Pancreas (tissue), 10 donors: ENCODE results near the gene CROCC. TPM values are rescaled to one million over a fixed set of nuclear protein-coding genes. Genes with fewer than 3 reads are reported as not detected.

Source experiments
- ATAC-seq, 4 donors: fragments of 200-7000 bp; cut with Tn5 transposase; one replicate each; pipeline versions ENCODE4 v1.8.0 to v1.9.1; 2020; ENCODE audit warnings: mild to moderate bottlenecking in 4 of 4, moderate library complexity in 4 of 4
- DNase-seq, 6 donors: peaks; one replicate each; pipeline ENCODE4 v3.0.0-alpha.2; 2020
- FAIRE-seq: peaks from 2 replicates; lab custom pipeline; 2012; peaks lifted over from hg19 to GRCh38; lab: Jason Lieb, UNC
- H3K27ac ChIP-seq, 4 donors: fragments of 200-600 bp; sonication (generic); 1 replicate in 3 of 4; 2 replicates in 1 of 4; pipeline versions ENCODE4 v1.5.0 to v1.8.0; 2020
- H3K27me3 ChIP-seq, 4 donors: fragments of 200-600 bp; one replicate each; pipeline ENCODE4 v1.8.0; 2021
- H3K36me3 ChIP-seq, 3 donors: fragments of 200-600 bp; sonication (generic) in 1 of 3; one replicate each; pipeline versions ENCODE4 v1.5.0 to v1.8.0; 2020 to 2021
- H3K4me1 ChIP-seq, 3 donors: fragments of 200-600 bp; one replicate each; pipeline ENCODE4 v1.8.0; 2021
- H3K4me3 ChIP-seq, 4 donors: fragments of 200-600 bp; sonication (generic) in 2 of 4; one replicate each; pipeline versions ENCODE4 v1.5.0 to v1.8.0; 2020 to 2021
- H3K9me3 ChIP-seq, 4 donors: fragments of 200-600 bp; one replicate each; pipeline ENCODE4 v1.8.0; 2021
- CTCF ChIP-seq, 4 donors: fragments of 200-600 bp; sonication (generic) in 3 of 4; IDR thresholded peaks; one replicate each; pipeline versions ENCODE4 v1.5.0 to v1.8.0; 2021; ENCODE audit warnings: antibody characterized with exemption in 4 of 4
- WGBS, 2 donors: extraction: QIAGEN DNeasy Blood & Tissue Kit; methylation state at CpG; one replicate each; pipeline ENCODE4 v1.1.7; 2013; 5-methylcytosine and 5-hydroxymethylcytosine counted together
- intact Hi-C, 3 donors: fragments of 100-400 bp; cut with DNase I; formaldehyde crosslinking; loops; one replicate each; pipeline versions ENCODE4 v1.11.1 to v1.14.2; 2022
- polyA plus RNA-seq, 2 donors: library from polyadenylated mRNA; stranded (reverse); fragments of 200-250 nt; gene quantifications; one replicate each; pipeline ENCODE4 v1.2.3, GENCODE V29; 2013
- total RNA-seq, 6 donors: library from RNA; stranded (reverse); fragmentation: NEBNext Ultra II Directional in 4 of 6; extraction: Animal tissue kit (Norgen Biotek cat#: 25700) in 4 of 6; gene quantifications; one replicate each; pipeline versions ENCODE4 v1.2.1 to v1.2.4, GENCODE V29; 2021 to 2023
- donor health status: healthy with polysubstance abuse.
- donor health status: DM: no; HTN: no; CAD: no; lungs with moderate emphysema.
- donor health status: DM: no; HTN: no; CAD: no.
- donor health status: control.
- donor health status: control.
- donor health status: Bipolar disorder and iron deficiency.
- donor health status: DM: yes; HTN: yes; CAD: no.
- donor health status: DM: no; HTN: no; CAD: no.
- donor health status: DM: no; HTN: no; CAD: no.
- donor health status: DM: yes; HTN: yes; CAD: no.

Gene CROCC
- total and polyA plus RNA-seq, 8 donors: 8.1 to 101 (median 14.6) TPM

- intact Hi-C loops: no loop called here
- ATAC-seq (no peak), DNase-seq (peak in 1 of 6 donors; percentile 18), FAIRE-seq (no peak)
- Histone ChIP-seq H3K27me3 (no peaks in the 10 kb centered on the region), H3K4me3 (no peak overlapping the region), H3K4me1 (peaks cover 6 to 30% (median 18%) of the 10 kb centered on the region in 3 donors), H3K27ac (no peak overlapping the region), H3K9me3 (no peaks in the 10 kb centered on the region), H3K36me3 (peaks cover 0 to 12% (median 5%) of the 10 kb centered on the region in 3 donors)
- TF ChIP-seq CTCF (IDR thresholded peaks at IDR 0.05): no peak
- 80 to 83% methylated on average over 10 of the region's 10 CpGs for WGBS, 2 donors
Measured at GRCh38 chr1:17014671-17015567, 93.2 kb downstream of the CROCC start.

DNA sequence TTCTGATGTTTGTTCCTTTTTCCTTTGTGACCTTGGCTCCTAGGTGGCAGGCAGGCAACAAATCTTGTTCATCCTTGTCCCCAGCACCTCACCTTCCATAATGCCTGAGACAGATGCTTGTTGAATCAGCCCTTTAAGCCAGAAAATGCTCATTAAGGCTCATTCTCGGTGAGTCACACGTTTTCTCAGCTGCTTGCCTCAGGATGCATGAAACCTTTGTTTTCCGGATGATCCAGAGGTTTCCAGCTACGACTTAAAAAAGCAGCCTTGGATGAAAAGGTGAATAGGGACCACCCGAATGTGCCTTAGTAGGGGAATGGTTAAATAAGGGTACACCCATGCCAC lies 94.6 kb downstream of the CROCC start:
- Histone ChIP-seq H3K4me3 (no peak overlapping the region), H3K27me3 (no peaks in the 10 kb centered on the region), H3K27ac (no peak overlapping the region), H3K9me3 (no peaks in the 10 kb centered on the region), H3K36me3 (peaks cover 0 to 25% (median 19%) of the 10 kb centered on the region in 3 donors), H3K4me1 (peaks cover 6 to 22% (median 18%) of the 10 kb centered on the region in 3 donors)
- intact Hi-C loops: no loop called here
- ATAC-seq: no peak
- 73 to 74% methylated on average over 5 of the region's 5 CpGs for WGBS, 2 donors
- no peak for FAIRE-seq
- no peak for DNase-seq
- TF ChIP-seq CTCF (IDR thresholded peaks at IDR 0.05): no peak

GRCh38 chr1:17017435-17017834 lies 95.7 kb downstream of the CROCC start:
- Histone ChIP-seq H3K4me1 (peaks cover 6 to 18% (median 12%) of the 10 kb centered on the region in 3 donors), H3K4me3 (no peak overlapping the region), H3K27me3 (no peaks in the 10 kb centered on the region), H3K36me3 (peaks cover 0 to 37% (median 29%) of the 10 kb centered on the region in 3 donors), H3K27ac (no peak overlapping the region), H3K9me3 (no peaks in the 10 kb centered on the region)
- intact Hi-C loops: no loop called here
- DNase-seq: peak in 1 of 6 donors; percentile 17
- ATAC-seq: no peak
- no peak for TF ChIP-seq CTCF (IDR thresholded peaks at IDR 0.05)
- FAIRE-seq: no peak
- 95 to 96% methylated on average over 7 of the region's 7 CpGs for WGBS, 2 donors

DNA sequence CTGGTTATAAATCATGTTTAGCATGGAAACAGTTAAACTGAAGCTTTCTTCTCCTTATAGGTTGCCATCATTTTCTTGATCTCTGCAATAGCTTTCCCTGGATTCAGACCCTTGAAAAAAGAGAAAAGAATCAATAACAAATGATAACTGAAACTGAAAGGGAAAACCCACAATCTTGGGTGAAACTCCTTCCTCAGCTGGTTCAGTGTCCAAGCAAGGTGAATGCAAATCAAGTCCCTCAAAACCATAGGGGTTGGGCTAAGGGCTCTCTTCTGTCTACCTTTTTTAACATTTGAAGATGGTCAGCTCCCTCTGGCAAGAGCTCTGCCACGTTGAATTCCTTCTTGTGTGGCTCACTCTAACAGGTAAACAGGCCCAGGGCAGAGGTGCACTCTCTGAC lies 97.1 kb downstream of the CROCC start:
- FAIRE-seq (no peak), ATAC-seq (peak in 1 of 4 donors; percentile 31), DNase-seq (peak in 1 of 6 donors; percentile 2)
- Histone ChIP-seq H3K27ac (peak overlapping the region in 1 of 4 donors; percentile 15), H3K9me3 (no peaks in the 10 kb centered on the region), H3K4me1 (peaks cover 0 to 4% (median under 1%) of the 10 kb centered on the region in 3 donors), H3K27me3 (no peaks in the 10 kb centered on the region), H3K4me3 (no peak overlapping the region), H3K36me3 (peaks cover 0 to 51% (median 38%) of the 10 kb centered on the region in 3 donors)
- intact Hi-C loops: no loop called here
- WGBS, 2 donors: 27 to 30% methylated on average over 1 of the region's 1 CpG
- TF ChIP-seq CTCF (IDR thresholded peaks at IDR 0.05): no peak

DNA sequence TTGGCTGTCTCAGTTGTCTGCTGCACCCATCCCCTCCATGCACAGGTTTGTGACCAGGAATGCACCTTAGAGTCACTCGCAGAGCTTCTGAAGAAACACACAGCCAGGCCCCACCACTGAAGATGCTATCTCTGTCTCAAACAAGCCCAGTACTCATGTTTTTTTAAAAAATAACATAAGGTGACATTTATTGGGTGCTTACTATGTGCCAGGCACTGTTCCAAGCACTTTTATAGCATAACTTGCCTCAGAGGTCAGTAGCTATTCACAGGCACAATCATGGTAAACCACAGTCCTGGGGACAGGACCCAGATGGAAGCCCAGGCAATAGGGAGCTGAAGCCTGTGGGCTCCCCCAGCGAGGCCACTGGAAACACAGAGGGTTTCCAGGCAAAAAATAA lies 98.8 kb downstream of the CROCC start:
- Histone ChIP-seq H3K9me3 (no peaks in the 10 kb centered on the region), H3K4me1 (no peaks in the 10 kb centered on the region), H3K27ac (no peak overlapping the region), H3K27me3 (no peaks in the 10 kb centered on the region), H3K4me3 (no peak overlapping the region), H3K36me3 (peaks cover 0 to 56% (median 38%) of the 10 kb centered on the region in 3 donors)
- DNase-seq (peak in 1 of 6 donors; percentile 2), FAIRE-seq (no peak), ATAC-seq (no peak)
- no peak for TF ChIP-seq CTCF (IDR thresholded peaks at IDR 0.05)
- WGBS, 2 donors: 96 to 100% methylated on average over 2 of the region's 2 CpGs
- intact Hi-C loops: no loop called here
